GM18519 (cell line): ENCODE results near the gene ZSCAN21.

Experiments
- ATAC-seq: cut with Tn5 transposase; IDR thresholded peaks from one replicate; pipeline ENCODE4 v1.9.1; 2021; ENCODE audit warnings: mild to moderate bottlenecking, moderate library complexity; ENCODE audit not compliant: unreplicated experiment, low FRiP score

Gene ZSCAN21

DNA sequence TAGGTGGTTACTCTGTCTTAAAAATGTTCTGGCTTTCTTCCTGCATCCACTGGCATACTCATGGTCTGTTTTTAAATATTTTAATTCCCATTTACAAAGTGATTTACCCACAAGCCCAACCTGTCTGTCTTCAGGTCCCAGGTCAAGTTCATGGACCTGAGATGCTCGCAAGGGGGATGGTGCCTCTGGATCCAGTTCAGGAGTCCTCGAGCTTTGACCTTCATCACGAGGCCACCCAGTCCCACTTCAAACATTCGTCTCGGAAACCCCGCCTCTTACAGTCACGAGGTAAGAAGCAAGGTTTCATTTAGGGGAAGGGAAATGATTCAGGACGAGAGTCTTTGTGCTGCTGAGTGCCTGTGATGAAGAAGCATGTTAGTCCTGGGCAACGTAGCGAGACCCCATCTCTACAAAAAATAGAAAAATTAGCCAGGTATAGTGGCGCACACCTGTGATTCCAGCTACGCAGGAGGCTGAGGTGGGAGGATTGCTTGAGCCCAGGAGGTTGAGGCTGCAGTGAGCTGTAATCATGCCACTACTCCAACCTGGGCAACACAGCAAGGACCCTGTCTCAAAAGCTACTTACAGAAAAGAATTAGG, 25.5 kb upstream of the ZSCAN21 start:
- no peak for ATAC-seq

GRCh38 chr7:100027197-100027596, 22.4 kb upstream of the ZSCAN21 start:
- no peak for ATAC-seq

- no peak for ATAC-seq
Measured at GRCh38 chr7:100029596-100029995, 20.0 kb upstream of the ZSCAN21 start.

- no peak for ATAC-seq
Measured at GRCh38 chr7:100033526-100033925, 16.0 kb upstream of the ZSCAN21 start.

DNA sequence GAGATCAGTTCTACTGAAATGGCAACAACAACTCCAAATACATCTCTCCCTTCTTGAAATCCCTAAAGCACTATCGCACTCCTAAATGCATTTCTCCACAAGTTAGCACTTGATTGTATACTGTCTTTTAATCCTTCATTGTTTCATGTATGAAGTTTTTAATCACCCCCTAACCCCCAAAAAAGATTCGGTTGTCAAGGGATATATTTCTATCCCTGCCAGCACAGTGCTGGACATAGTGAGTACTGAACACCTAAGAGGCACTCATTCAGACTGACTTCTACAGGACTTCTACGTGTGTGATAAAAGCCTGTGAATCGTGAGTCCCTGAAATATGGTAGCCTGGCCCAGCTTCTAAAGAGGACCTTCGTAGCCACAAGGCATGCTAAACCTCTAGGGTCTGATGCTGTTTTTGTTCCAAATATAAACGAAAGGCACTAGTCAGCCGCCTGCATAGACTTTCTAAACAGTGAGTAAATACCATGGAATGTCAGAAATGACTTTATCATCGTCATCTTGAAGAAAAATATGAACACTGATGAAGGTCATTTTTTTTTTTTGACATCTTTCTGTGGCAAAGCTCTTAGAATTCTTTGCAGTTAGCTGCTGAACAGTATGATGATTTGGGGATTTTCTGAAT, 14.6 kb upstream of the ZSCAN21 start:
- no peak for ATAC-seq

GRCh38 chr7:100035876-100036275, 13.7 kb upstream of the ZSCAN21 start:
- no peak for ATAC-seq

- ATAC-seq, result no peak
Measured at GRCh38 chr7:100038326-100038725, 11.2 kb upstream of the ZSCAN21 start.

DNA sequence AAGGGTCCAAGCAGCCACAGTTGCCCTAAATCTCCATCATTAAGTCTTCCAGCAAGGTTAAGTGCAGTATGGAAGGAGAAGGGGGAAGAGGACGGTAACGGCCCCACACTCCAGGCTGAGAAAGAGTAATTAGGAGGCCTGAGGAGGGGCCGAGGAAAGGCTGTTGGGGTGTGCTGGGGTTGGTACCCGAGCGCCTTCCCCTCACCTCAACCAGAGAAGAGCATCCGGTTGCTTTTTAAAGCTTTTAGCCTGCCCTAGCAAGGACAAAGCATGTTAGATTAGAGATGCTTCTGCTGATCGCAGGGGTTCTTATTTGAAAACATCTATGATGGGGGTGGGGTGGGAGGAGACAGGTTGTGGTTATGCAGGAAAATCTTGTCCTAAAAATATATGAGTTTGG, 9.0 kb upstream of the ZSCAN21 start:
- no peak for ATAC-seq

DNA sequence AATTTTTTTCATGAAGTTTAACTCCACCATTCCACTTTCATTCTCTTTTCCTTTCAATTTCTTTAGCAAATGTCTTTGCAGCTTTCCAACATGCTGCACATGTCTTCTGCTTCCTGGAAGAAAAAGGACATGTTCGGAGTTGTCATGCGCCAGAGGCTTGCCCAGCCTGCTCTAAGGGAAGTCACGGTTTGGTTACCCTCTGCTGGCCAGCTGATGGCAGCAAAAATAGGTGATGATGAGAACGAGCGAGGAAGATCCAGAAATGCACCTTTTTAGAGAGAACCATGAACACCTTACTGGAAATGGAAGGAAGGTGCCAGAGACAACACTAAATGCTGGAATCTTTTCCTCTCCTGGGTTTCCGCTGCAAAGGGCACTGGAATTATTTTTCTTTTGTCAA, 4.9 kb upstream of the ZSCAN21 start:
- ATAC-seq, result no peak

- ATAC-seq, result no peak
Measured at GRCh38 chr7:100048680-100049079, 894 bp upstream of the ZSCAN21 start.

DNA sequence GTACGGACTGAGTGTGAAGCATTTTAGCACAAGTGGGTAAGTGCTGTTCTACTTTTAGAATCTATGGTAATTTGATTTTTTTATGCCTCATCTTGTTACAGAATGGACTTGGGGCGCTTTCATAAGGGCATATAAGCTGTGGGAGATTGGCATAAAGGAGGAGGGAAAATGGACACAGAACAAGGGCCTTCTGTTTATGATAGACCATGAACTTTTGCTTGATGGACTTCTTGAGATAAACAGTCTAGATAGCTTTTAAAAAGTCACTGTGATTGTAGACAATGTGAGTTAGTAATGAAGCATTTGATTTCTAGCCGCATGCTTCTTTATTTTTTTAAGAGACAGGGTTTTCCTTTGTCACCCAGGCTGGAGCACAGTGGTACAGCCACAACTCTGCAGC, 2.0 kb downstream of the ZSCAN21 start:
- ATAC-seq, result no peak

GRCh38 chr7:100053215-100053614, 3.6 kb downstream of the ZSCAN21 start:
- no peak for ATAC-seq

DNA sequence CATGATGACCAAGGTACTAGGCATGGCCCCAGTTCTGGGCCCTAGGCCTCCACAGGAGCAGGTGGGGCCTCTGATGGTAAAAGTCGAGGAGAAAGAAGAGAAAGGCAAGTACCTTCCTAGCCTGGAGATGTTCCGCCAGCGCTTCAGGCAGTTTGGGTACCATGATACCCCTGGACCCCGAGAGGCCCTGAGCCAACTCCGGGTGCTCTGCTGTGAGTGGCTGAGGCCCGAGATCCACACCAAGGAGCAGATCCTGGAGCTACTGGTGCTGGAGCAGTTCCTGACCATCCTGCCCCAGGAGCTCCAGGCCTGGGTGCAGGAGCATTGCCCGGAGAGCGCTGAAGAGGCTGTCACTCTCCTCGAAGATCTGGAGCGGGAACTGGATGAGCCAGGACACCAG, 7.4 kb downstream of the ZSCAN21 start:
- ATAC-seq, result no peak

DNA sequence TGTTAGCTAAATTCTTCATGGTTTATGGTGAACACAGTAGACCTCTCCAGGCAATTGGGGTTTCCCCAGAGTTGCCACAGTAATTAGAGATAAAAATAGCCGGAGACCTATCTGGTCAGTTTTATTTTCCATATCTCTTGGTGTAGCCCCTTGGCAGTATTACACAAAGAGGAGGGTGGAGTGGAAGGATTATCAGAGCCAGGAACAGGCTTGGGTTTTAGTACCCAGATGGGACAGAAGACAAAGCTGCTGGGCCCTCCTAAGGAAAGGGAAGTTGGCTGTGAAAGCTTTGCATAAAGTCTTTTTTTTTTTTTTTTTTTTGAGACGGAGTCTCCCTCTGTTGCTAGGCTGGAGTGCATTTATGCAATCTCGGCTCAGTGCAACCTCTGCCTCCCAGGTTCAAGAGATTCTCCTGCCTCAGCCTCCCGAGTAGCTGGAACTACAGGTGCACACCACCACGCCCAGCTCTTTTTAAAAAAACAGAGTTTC, 9.7 kb downstream of the ZSCAN21 start:
- no peak for ATAC-seq

GRCh38 chr7:100061518-100062193, 12.1 kb downstream of the ZSCAN21 start:
- ATAC-seq, result no peak

- no peak for ATAC-seq
Measured at GRCh38 chr7:100063376-100063775, 13.8 kb downstream of the ZSCAN21 start.

- no peak for ATAC-seq
Measured at GRCh38 chr7:100064162-100064561, 14.6 kb downstream of the ZSCAN21 start.

DNA sequence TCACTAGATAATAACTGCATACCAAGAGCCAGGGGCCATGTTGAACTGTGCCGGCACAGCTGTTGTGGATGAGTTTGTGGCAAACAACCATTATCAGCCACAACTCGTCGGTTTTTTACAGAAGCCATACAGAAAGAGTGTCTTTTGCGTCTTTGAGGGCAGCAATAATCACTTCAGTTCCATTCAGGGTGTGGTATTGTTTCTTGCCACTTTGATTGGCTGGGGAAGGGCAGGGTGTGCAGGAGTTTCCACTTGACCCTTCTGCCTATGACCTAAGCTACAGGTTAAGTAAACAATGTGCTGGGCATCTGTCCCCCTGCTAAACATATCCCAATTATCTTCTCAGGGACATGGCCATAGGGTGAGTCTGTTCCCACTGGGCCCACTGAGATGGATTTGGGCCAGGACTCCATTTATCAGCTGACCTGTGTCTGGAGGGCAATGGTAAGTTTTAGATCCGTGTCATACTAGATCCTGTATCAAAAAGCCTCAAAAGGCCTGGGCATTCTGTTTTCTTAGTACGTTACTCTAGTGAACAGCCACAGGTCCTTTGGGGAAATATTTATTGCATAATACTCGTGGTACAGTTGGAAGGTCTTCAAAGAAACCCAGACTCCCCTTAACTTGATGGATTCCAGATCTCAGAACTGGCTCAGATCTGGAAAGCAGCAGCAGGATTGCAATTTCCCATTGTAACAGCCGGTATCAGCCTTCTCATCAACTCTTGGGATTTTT, 16.0 kb downstream of the ZSCAN21 start:
- no peak for ATAC-seq

GRCh38 chr7:100066953-100067352, 17.4 kb downstream of the ZSCAN21 start:
- ATAC-seq, result no peak

- ATAC-seq, result no peak
Measured at GRCh38 chr7:100069991-100070390, 20.4 kb downstream of the ZSCAN21 start.

DNA sequence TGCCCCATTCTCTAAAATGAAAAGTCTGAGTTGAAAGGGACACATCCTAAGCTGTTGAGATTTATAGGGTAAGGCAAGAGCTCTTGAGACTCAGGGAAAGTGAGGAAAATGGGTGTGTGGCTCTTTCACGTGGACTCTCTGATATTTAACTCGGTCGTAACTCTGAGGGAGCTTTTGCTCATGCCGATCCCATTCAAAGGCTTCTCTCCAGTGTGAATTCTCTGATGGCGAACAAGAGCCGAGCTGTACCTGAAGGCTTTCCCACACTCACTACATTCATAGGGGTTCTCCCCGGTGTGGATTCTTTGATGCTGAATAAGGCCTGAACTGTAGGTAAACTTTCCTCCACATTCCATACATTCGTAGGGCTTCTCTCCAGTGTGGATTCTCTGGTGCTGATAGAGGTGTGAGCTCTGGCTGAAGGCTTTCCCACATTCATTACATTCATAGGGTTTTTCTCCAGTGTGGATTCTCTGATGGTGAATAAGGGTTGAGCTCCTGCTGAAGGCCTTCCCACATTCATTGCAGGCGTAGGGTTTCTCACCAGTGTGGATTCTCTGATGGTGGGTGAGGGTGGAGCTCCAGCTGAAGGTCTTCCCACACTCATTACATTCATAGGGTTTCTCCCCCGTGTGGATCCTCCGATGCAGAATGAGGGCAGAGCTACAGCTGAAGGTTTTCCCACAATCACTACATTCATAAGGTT, 21.6 kb downstream of the ZSCAN21 start:
- no peak for ATAC-seq
